Brain microvascular endothelial cell (primary cell): ENCODE results near the gene AFDN.

Experiments
- DNase-seq: peaks from one replicate; pipeline ENCODE4 v3.0.0-alpha.2; 2020
- H3K27ac ChIP-seq: fragments of 250-450 bp; sonication (Bioruptor Pico); 2 replicates; pipeline ENCODE4 v1.5.1; 2020; ENCODE audit warnings: mild to moderate bottlenecking, moderate library complexity
- H3K27me3 ChIP-seq: fragments of 250-450 bp; sonication (Bioruptor Pico); replicated peaks from 2 replicates; pipeline ENCODE4 v1.5.1; 2020; ENCODE audit warnings: mild to moderate bottlenecking
- H3K36me3 ChIP-seq: fragments of 250-450 bp; sonication (Bioruptor Pico); replicated peaks from 2 replicates; pipeline ENCODE4 v1.5.1; 2020; ENCODE audit warnings: mild to moderate bottlenecking
- H3K4me3 ChIP-seq: 2 replicates; pipeline ENCODE4 v1.5.1; 2011; ENCODE audit warnings: low read depth, mild to moderate bottlenecking, control low read depth, low read length, moderate library complexity
- in situ Hi-C: cut with HindIII; loops from 2 replicates; pipeline ENCODE4 v1.10.0; 2017; ENCODE audit warnings: low sequenced_read_pairs, low pct_ligation_motif_present
- TF ChIP-seq, protein P1 (sequence below): IDR thresholded peaks from 2 replicates; pipeline ENCODE4 v1.5.1; 2011; ENCODE audit warnings: low read depth, mild to moderate bottlenecking, moderate library complexity, low read length, control low read depth, inconsistent platforms; ENCODE audit errors: missing control alignments

The AFDN gene

GRCh38 chr6:167993169-167993568, 166.5 kb downstream of the AFDN start:
- Histone ChIP-seq H3K4me3 (no peak overlapping the region), H3K27me3 (no peaks in the 10 kb centered on the region), H3K27ac (no peak overlapping the region), H3K36me3 (no peaks in the 10 kb centered on the region)
- in situ Hi-C loops, result no loop called here
- TF ChIP-seq, protein P1, sequence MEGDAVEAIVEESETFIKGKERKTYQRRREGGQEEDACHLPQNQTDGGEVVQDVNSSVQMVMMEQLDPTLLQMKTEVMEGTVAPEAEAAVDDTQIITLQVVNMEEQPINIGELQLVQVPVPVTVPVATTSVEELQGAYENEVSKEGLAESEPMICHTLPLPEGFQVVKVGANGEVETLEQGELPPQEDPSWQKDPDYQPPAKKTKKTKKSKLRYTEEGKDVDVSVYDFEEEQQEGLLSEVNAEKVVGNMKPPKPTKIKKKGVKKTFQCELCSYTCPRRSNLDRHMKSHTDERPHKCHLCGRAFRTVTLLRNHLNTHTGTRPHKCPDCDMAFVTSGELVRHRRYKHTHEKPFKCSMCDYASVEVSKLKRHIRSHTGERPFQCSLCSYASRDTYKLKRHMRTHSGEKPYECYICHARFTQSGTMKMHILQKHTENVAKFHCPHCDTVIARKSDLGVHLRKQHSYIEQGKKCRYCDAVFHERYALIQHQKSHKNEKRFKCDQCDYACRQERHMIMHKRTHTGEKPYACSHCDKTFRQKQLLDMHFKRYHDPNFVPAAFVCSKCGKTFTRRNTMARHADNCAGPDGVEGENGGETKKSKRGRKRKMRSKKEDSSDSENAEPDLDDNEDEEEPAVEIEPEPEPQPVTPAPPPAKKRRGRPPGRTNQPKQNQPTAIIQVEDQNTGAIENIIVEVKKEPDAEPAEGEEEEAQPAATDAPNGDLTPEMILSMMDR, result no peak
- DNase-seq, result no peak

GRCh38 chr6:167993831-167994230, 167.1 kb downstream of the AFDN start:
- TF ChIP-seq, protein P1, result no peak
- Histone ChIP-seq H3K36me3 (no peaks in the 10 kb centered on the region), H3K27me3 (no peaks in the 10 kb centered on the region), H3K27ac (no peak overlapping the region), H3K4me3 (no peak overlapping the region)
- in situ Hi-C loops, result no loop called here
- no peak for DNase-seq

DNA sequence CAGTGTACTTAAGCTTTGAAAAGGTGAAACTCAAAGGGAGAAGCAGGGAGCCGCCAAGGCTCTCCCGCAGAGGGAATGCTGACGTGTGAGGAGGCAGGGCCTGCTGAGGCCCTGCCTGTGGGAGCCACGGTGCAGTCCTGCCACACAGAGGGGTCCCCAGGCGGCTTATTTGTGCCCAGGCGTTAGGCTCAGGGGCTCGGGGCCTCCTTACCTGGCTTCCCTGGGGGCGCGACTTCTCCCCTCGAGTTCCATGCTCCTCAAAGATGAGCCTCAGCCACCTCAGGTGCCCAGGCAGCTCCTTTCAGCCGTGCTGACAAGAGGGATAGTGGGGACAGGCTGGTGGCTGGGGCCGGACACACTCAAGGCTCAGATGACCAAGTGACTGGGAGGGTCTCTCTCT, 168.6 kb downstream of the AFDN start:
- H3K36me3 ChIP-seq, result no peaks in the 10 kb centered on the region
- TF ChIP-seq, protein P1, result no peak
- no peak overlapping the region for H3K27ac ChIP-seq
- in situ Hi-C loops, result no loop called here
- DNase-seq, result no peak
- no peak overlapping the region for H3K4me3 ChIP-seq
- H3K27me3 ChIP-seq, result no peaks in the 10 kb centered on the region

GRCh38 chr6:167995731-167996151, 169.0 kb downstream of the AFDN start:
- Histone ChIP-seq H3K27ac (no peak overlapping the region), H3K36me3 (no peaks in the 10 kb centered on the region), H3K4me3 (no peak overlapping the region), H3K27me3 (no peaks in the 10 kb centered on the region)
- no peak for DNase-seq
- TF ChIP-seq, protein P1, result no peak
- in situ Hi-C loops, result no loop called here

GRCh38 chr6:167996424-167997199, 169.9 kb downstream of the AFDN start:
- H3K4me3 ChIP-seq, result peak overlapping the region; percentile 12

More at GRCh38 chr6:167996424-167997199, 169.9 kb downstream of the AFDN start:
- Histone ChIP-seq H3K36me3 (no peaks in the 10 kb centered on the region), H3K27ac (no peak overlapping the region), H3K27me3 (no peaks in the 10 kb centered on the region)
- in situ Hi-C loops, result no loop called here
- DNase-seq, result no peak
- TF ChIP-seq, protein P1, result peak; percentile 34
